COR-L47 (cell line): ENCODE measurements around the gene OR7G1.
"Not testable (repeated sequence)": the region's sequence is repeated elsewhere in the genome, so short reads cannot be mapped to it uniquely, and the experiment has no call there.

Source experiments
- DNase-seq: peaks from one replicate; lab custom pipeline; 2025; lab: John Stamatoyannopoulos, UW

The OR7G1 gene

GRCh38 chr19:9078651-9079050, 36.9 kb downstream of the OR7G1 start:
- DNase-seq, result no peak

- DNase-seq, result no peak
These were observed 38.7 kb downstream of the OR7G1 start for GRCh38 chr19:9076901-9077300.

- peak; percentile 91 for DNase-seq
These were observed 40.3 kb downstream of the OR7G1 start for GRCh38 chr19:9075064-9075949.

GRCh38 chr19:9073806-9074205, 41.8 kb downstream of the OR7G1 start:
- DNase-seq, result no peak

- not testable (repeated sequence) for DNase-seq
These were observed 43.8 kb downstream of the OR7G1 start for GRCh38 chr19:9071720-9072119.

- DNase-seq, result no peak
These were observed 45.5 kb downstream of the OR7G1 start for GRCh38 chr19:9070066-9070465.

- DNase-seq, result no peak
These were observed 50.0 kb downstream of the OR7G1 start for GRCh38 chr19:9065457-9066014.
